ENCODE measurements around the gene PCGF6.

GRCh38 chr10:103295374-103296015 lies 55.4 kb downstream of the PCGF6 start:
- no peak for TF ChIP-seq CTCF (IDR thresholded peaks at IDR 0.05)
- no peak for TF ChIP-seq POLR2AphosphoS5 (IDR thresholded peaks at IDR 0.05)
- no peak for TF ChIP-seq POLR2A (IDR thresholded peaks at IDR 0.05)

All from prostate gland (tissue), 2 donors.